SU-DHL-6 (cell line): ENCODE results near the gene ZMYND10.

Source experiments
- EZH2phosphoT487 ChIP-seq: fragments of 200-600 bp; sonication (generic), shearing (Covaris generic); conservative IDR thresholded peaks from 2 replicates; pipeline ENCODE4 v1.6.1; 2018; ENCODE audit warnings: mild to moderate bottlenecking, antibody characterized with exemption, low read length, moderate library complexity, mixed read lengths
- TF ChIP-seq, protein P1 (sequence below): fragments of 200-600 bp; sonication (generic); IDR thresholded peaks from one replicate; pipeline ENCODE4 v1.5.1; 2017; ENCODE audit warnings: antibody characterized with exemption, mild to moderate bottlenecking, low read length, moderate library complexity; ENCODE audit not compliant: insufficient read depth, poor library complexity, severe bottlenecking

- TF ChIP-seq, protein P1, sequence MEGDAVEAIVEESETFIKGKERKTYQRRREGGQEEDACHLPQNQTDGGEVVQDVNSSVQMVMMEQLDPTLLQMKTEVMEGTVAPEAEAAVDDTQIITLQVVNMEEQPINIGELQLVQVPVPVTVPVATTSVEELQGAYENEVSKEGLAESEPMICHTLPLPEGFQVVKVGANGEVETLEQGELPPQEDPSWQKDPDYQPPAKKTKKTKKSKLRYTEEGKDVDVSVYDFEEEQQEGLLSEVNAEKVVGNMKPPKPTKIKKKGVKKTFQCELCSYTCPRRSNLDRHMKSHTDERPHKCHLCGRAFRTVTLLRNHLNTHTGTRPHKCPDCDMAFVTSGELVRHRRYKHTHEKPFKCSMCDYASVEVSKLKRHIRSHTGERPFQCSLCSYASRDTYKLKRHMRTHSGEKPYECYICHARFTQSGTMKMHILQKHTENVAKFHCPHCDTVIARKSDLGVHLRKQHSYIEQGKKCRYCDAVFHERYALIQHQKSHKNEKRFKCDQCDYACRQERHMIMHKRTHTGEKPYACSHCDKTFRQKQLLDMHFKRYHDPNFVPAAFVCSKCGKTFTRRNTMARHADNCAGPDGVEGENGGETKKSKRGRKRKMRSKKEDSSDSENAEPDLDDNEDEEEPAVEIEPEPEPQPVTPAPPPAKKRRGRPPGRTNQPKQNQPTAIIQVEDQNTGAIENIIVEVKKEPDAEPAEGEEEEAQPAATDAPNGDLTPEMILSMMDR, result no peak
- TF ChIP-seq EZH2phosphoT487, result no peak
Measured at GRCh38 chr3:50374363-50375257, 29.1 kb upstream of the ZMYND10 start.
